OCI-M2 (cell line): ENCODE measurements around the gene SMTN.

ENCODE experiments used
- DNase-seq: peaks from one replicate; lab custom pipeline; 2025; ENCODE audit not compliant: unreplicated experiment; lab: John Stamatoyannopoulos, UW

Gene SMTN

GRCh38 chr22:31125521-31126117 lies 44.5 kb downstream of the SMTN start:
- DNase-seq: no peak

- no peak for DNase-seq
These were observed 45.2 kb downstream of the SMTN start for GRCh38 chr22:31126128-31126868.

- no peak for DNase-seq
These were observed 45.7 kb downstream of the SMTN start for GRCh38 chr22:31126869-31127175.

GRCh38 chr22:31127181-31127772 lies 46.2 kb downstream of the SMTN start:
- DNase-seq: no peak

GRCh38 chr22:31128156-31128555 lies 47.0 kb downstream of the SMTN start:
- DNase-seq: no peak

- no peak for DNase-seq
These were observed 49.8 kb downstream of the SMTN start for GRCh38 chr22:31130873-31131272.

- no peak for DNase-seq
These were observed 52.8 kb downstream of the SMTN start for GRCh38 chr22:31133911-31134310.

GRCh38 chr22:31134688-31135087 lies 53.6 kb downstream of the SMTN start:
- no peak for DNase-seq

- no peak for DNase-seq
These were observed 54.6 kb downstream of the SMTN start for GRCh38 chr22:31135706-31136105.

GRCh38 chr22:31136155-31136554 lies 55.0 kb downstream of the SMTN start:
- no peak for DNase-seq

GRCh38 chr22:31136711-31137110 lies 55.6 kb downstream of the SMTN start:
- DNase-seq: no peak

- no peak for DNase-seq
These were observed 56.6 kb downstream of the SMTN start for GRCh38 chr22:31137721-31138120.

GRCh38 chr22:31138126-31138525 lies 57.0 kb downstream of the SMTN start:
- DNase-seq: no peak

- no peak for DNase-seq
These were observed 57.9 kb downstream of the SMTN start for GRCh38 chr22:31139066-31139465.

- DNase-seq: no peak
These were observed 59.0 kb downstream of the SMTN start, which contains the start of gene PLA2G3 for GRCh38 chr22:31139866-31140716. TSS of gene PLA2G3 (minus strand) at chr22:31140508. CDS start at chr22:31140354, 154 bp downstream.

- no peak for DNase-seq
These were observed 59.6 kb downstream of the SMTN start for GRCh38 chr22:31140746-31141145.

- DNase-seq: no peak
These were observed 60.4 kb downstream of the SMTN start for GRCh38 chr22:31141551-31141950.

- DNase-seq: no peak
These were observed 61.2 kb downstream of the SMTN start for GRCh38 chr22:31142285-31142684.

- DNase-seq: no peak
These were observed 61.9 kb downstream of the SMTN start for GRCh38 chr22:31143038-31143437.

GRCh38 chr22:31143537-31143936 lies 62.4 kb downstream of the SMTN start:
- DNase-seq: no peak

- DNase-seq: no peak
These were observed 63.1 kb downstream of the SMTN start for GRCh38 chr22:31144223-31144622.

GRCh38 chr22:31148488-31148887 lies 67.4 kb downstream of the SMTN start:
- no peak for DNase-seq
